Tibial nerve (tissue), 4 donors: Measurements from ENCODE around the gene CTNND2. TPM values are rescaled to one million over a fixed set of nuclear protein-coding genes. Genes with fewer than 3 reads are reported as not detected.
"Not testable (repeated sequence)": the region's sequence is repeated elsewhere in the genome, so short reads cannot be mapped to it uniquely, and the experiment has no call there.

Source experiments
- DNase-seq, 2 donors: peaks; one replicate each; pipeline ENCODE4 v3.0.0-alpha.2; 2019; ENCODE audit warnings: low spot score in 2 of 2
- H3K27ac ChIP-seq, 4 donors: fragments of 200-600 bp; sonication (generic) in 3 of 4; one replicate each; pipeline ENCODE4 v1.5.1; 2017 to 2019; ENCODE audit warnings: mild to moderate bottlenecking in 1 of 4
- H3K27me3 ChIP-seq, 2 donors: fragments of 200-600 bp; sonication (generic) in 1 of 2; one replicate each; pipeline versions ENCODE4 v1.5.1 to v1.6.0; 2017 to 2019
- H3K36me3 ChIP-seq, 3 donors: fragments of 200-600 bp; sonication (generic); one replicate each; pipeline ENCODE4 v1.5.1; 2018 to 2019
- H3K4me1 ChIP-seq, 4 donors: fragments of 200-600 bp; sonication (generic) in 3 of 4; one replicate each; pipeline ENCODE4 v1.5.1; 2017 to 2019
- H3K4me3 ChIP-seq, 4 donors: fragments of 200-600 bp; sonication (generic) in 3 of 4; one replicate each; pipeline ENCODE4 v1.5.1; 2017 to 2019; ENCODE audit warnings: mild to moderate bottlenecking in 1 of 4, moderate library complexity in 1 of 4
- H3K9me3 ChIP-seq, 4 donors: fragments of 200-600 bp; sonication (generic) in 3 of 4; one replicate each; pipeline ENCODE4 v1.5.1; 2017 to 2019
- CTCF ChIP-seq, 5 experiments: fragments of 200-600 bp in 3 of 5; fragments of 450-650 bp in 2 of 5; sonication (generic) in 3 of 5; IDR thresholded peaks; one replicate each; pipeline ENCODE4 v1.5.1; 2016 to 2019; ENCODE audit warnings: antibody characterized with exemption in 5 of 5, mild to moderate bottlenecking in 3 of 5, moderate library complexity in 2 of 5
- EP300 ChIP-seq, 2 donors: sonication (generic); formaldehyde crosslinking; IDR thresholded peaks; one replicate each; pipeline ENCODE4 v1.6.1; 2017; ENCODE audit warnings: antibody characterized with exemption in 2 of 2, mild to moderate bottlenecking in 1 of 2
- POLR2A ChIP-seq, 2 donors: fragments of 450-650 bp; IDR thresholded peaks; one replicate each; pipeline ENCODE4 v1.6.1; 2017; ENCODE audit warnings: antibody characterized with exemption in 2 of 2, mild to moderate bottlenecking in 2 of 2, moderate library complexity in 2 of 2
- WGBS, 2 donors: methylation state at CpG; one replicate each; pipeline ENCODE4 v1.1.5; 2018; 5-methylcytosine and 5-hydroxymethylcytosine counted together
- total RNA-seq, 4 donors: library from RNA; depleted of rRNA; stranded (reverse); fragments of >200 nt; gene quantifications; one replicate each; pipeline ENCODE4 v1.1.0, GENCODE V29; 2016

CTNND2 gene
- total RNA-seq, 4 donors from 2014 or later = 1.5 to 5.7 (median 2.5) TPM; not detected in 1

- Histone ChIP-seq H3K4me1 (no peaks in the 10 kb centered on the region), H3K27me3 (no peaks in the 10 kb centered on the region), H3K27ac (no peak overlapping the region), H3K36me3 (peaks cover 0 to 2% (median 0%) of the 10 kb centered on the region in 3 donors), H3K9me3 (no peaks in the 10 kb centered on the region), H3K4me3 (no peak overlapping the region)
- no peak for TF ChIP-seq CTCF (IDR thresholded peaks at IDR 0.05)
- TF ChIP-seq EP300 (IDR thresholded peaks at IDR 0.05) = no peak
- no peak for TF ChIP-seq POLR2A (IDR thresholded peaks at IDR 0.05)
- 86 to 90% methylated on average over 4 of the region's 4 CpGs for WGBS, 2 donors
- no peak for DNase-seq
Measured at GRCh38 chr5:11013793-11014192, 890.5 kb downstream of the CTNND2 start.

GRCh38 chr5:11012295-11012694, 892.0 kb downstream of the CTNND2 start:
- Histone ChIP-seq H3K27me3 (no peaks in the 10 kb centered on the region), H3K36me3 (peaks cover 0 to 2% (median 0%) of the 10 kb centered on the region in 3 donors), H3K27ac (no peak overlapping the region), H3K4me1 (no peaks in the 10 kb centered on the region), H3K9me3 (peaks cover 0 to 5% (median 0%) of the 10 kb centered on the region in 4 donors), H3K4me3 (no peak overlapping the region)
- WGBS, 2 donors = 80 to 88% methylated on average over 6 to 7 of the region's 7 CpGs
- no peak for TF ChIP-seq EP300 (IDR thresholded peaks at IDR 0.05)
- TF ChIP-seq POLR2A (IDR thresholded peaks at IDR 0.05) = no peak
- no peak for TF ChIP-seq CTCF (IDR thresholded peaks at IDR 0.05)
- DNase-seq = no peak

GRCh38 chr5:11010429-11011210, 893.6 kb downstream of the CTNND2 start:
- Histone ChIP-seq H3K36me3 (no peaks in the 10 kb centered on the region), H3K4me3 (no peak overlapping the region), H3K27ac (no peak overlapping the region), H3K27me3 (no peaks in the 10 kb centered on the region), H3K9me3 (peaks cover 0 to 5% (median 0%) of the 10 kb centered on the region in 4 donors), H3K4me1 (no peaks in the 10 kb centered on the region)
- TF ChIP-seq CTCF (IDR thresholded peaks at IDR 0.05) (no peak), POLR2A (IDR thresholded peaks at IDR 0.05) (no peak), EP300 (IDR thresholded peaks at IDR 0.05) (no peak)
- no peak for DNase-seq
- 59 to 63% methylated on average over 7 of the region's 7 CpGs for WGBS, 2 donors

GRCh38 chr5:11009576-11009975, 894.7 kb downstream of the CTNND2 start:
- H3K4me1 ChIP-seq = no peaks in the 10 kb centered on the region
- WGBS, 2 donors = 76 to 77% methylated on average over 3 of the region's 3 CpGs
- no peak for DNase-seq
- H3K27ac ChIP-seq = no peak overlapping the region
- H3K36me3 ChIP-seq = no peaks in the 10 kb centered on the region
- TF ChIP-seq EP300 (IDR thresholded peaks at IDR 0.05) = no peak
- TF ChIP-seq CTCF (IDR thresholded peaks at IDR 0.05) = no peak
- no peak overlapping the region for H3K4me3 ChIP-seq
- peaks cover 0 to 5% (median 0%) of the 10 kb centered on the region in 4 donors for H3K9me3 ChIP-seq
- H3K27me3 ChIP-seq = no peaks in the 10 kb centered on the region

GRCh38 chr5:11007269-11007870, 896.9 kb downstream of the CTNND2 start:
- H3K27me3 ChIP-seq = no peaks in the 10 kb centered on the region
- no peak overlapping the region for H3K27ac ChIP-seq
- TF ChIP-seq CTCF (IDR thresholded peaks at IDR 0.05) (no peak), POLR2A (IDR thresholded peaks at IDR 0.05) (no peak), EP300 (IDR thresholded peaks at IDR 0.05) (no peak)
- H3K36me3 ChIP-seq = no peaks in the 10 kb centered on the region
- H3K4me3 ChIP-seq = no peak overlapping the region
- H3K4me1 ChIP-seq = no peaks in the 10 kb centered on the region
- 78 to 83% methylated on average over 18 of the region's 18 CpGs for WGBS, 2 donors
- DNase-seq = no peak
- H3K9me3 ChIP-seq = peaks cover 0 to 5% (median 0%) of the 10 kb centered on the region in 4 donors

GRCh38 chr5:11004523-11004922, 899.7 kb downstream of the CTNND2 start:
- H3K27me3 ChIP-seq, H3K27ac ChIP-seq, H3K36me3 ChIP-seq, H3K9me3 ChIP-seq, H3K4me1 ChIP-seq, DNase-seq, H3K4me3 ChIP-seq: not testable (repeated sequence)
- WGBS, 2 donors = 79 to 91% methylated on average over 4 of the region's 4 CpGs
